ENCODE data around the gene MIA2. TPM values are rescaled to one million over a fixed set of nuclear protein-coding genes. Genes with fewer than 3 reads are reported as not detected.
"Not testable (repeated sequence)": the region's sequence is repeated elsewhere in the genome, so short reads cannot be mapped to it uniquely, and the experiment has no call there.

Gene MIA2
- total RNA-seq, 1 donor from 2014 or later = 23.5 TPM

DNA sequence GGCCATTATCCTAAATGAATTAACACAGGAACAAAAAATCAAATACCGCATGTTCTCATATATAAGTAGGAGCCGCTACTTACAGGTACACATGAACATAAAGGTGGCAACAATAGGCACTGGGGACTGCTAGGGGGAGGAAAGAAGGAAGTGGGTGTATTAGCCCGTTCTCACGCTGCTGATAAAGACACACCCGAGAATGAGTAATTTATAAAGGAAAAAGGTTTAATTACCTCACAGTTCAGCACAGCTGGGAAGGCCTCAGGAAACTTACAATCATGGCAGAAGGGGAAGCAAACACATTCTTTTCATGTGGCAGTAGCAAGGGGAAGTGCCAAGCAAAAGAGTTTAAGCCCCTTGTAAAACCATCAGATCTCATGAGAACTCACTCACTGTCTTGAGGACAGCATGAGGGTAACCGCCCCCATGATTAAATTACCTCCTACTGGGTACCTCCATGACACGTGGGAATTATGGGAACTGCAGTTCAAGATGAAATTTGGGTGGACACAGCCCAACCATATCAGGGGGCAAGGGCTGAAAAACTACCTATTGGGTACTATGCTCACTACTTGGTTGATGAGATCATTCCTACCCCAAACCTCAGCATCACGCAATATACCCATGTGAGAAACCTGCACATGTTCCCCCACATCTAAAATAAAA, 16.4 kb upstream of the MIA2 start:
- Mint-ChIP-seq H3K36me3 (no peaks in the 10 kb centered on the region), H3K27me3 (no peaks in the 10 kb centered on the region), H3K4me3 (no peak overlapping the region), H3K9me3 (peaks cover 5% of the 10 kb centered on the region), H3K4me1 (ENCODE audit: unreplicated experiment) (peaks cover 5% of the 10 kb centered on the region), H3K27ac (peak overlapping the region; percentile 9)
- TF ChIP-seq CTCF (conservative IDR thresholded peaks at IDR 0.05) = no peak
- no peak for DNase-seq (ENCODE audit: extremely low spot score, unreplicated experiment)

DNA sequence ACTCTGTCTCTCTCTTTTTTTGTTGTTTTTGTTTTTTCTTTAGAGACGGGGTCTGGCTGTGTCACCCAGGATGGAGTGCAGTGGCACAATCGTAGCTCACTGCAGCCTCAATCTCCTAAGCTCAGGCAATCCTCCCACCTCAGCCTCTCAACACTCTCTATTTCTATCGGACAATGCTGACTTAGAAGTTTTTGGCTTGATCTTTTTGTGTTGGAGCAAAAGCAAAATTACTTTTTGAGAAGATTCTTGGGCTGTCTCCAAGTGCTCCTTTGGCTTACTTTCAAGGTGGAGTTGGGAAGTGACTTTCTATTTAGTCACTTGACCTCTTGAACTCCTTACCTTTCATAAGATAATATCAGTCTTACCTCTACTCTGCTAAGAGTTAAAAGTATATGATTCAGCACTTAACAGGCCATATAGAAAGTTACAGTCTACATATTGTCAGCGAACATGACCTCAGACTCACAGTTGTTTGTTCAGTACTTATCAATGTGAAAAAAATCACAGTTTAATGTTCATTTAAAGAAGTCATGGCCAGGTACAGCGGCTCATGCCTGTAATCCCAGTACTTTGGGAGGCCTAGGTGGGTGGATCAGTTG, 15.4 kb upstream of the MIA2 start:
- H3K27ac Mint-ChIP-seq = peak overlapping the region; percentile 29
- no peak for DNase-seq (ENCODE audit: extremely low spot score, unreplicated experiment)
- peaks cover 5% of the 10 kb centered on the region for H3K4me1 Mint-ChIP-seq (ENCODE audit: unreplicated experiment)
- H3K36me3 Mint-ChIP-seq = no peaks in the 10 kb centered on the region
- no peak overlapping the region for H3K4me3 Mint-ChIP-seq
- H3K27me3 Mint-ChIP-seq = no peaks in the 10 kb centered on the region
- peaks cover 5% of the 10 kb centered on the region for H3K9me3 Mint-ChIP-seq
- no peak for TF ChIP-seq CTCF (conservative IDR thresholded peaks at IDR 0.05)

GRCh38 chr14:39219075-39219499, 14.6 kb upstream of the MIA2 start:
- H3K27ac Mint-ChIP-seq = no peak overlapping the region
- H3K36me3 Mint-ChIP-seq = no peaks in the 10 kb centered on the region
- H3K4me3 Mint-ChIP-seq = no peak overlapping the region
- no peaks in the 10 kb centered on the region for H3K27me3 Mint-ChIP-seq
- peaks cover 5% of the 10 kb centered on the region for H3K9me3 Mint-ChIP-seq
- no peak for TF ChIP-seq CTCF (conservative IDR thresholded peaks at IDR 0.05)
- DNase-seq (ENCODE audit: extremely low spot score, unreplicated experiment) = no peak
- peaks cover 5% of the 10 kb centered on the region for H3K4me1 Mint-ChIP-seq (ENCODE audit: unreplicated experiment)

DNA sequence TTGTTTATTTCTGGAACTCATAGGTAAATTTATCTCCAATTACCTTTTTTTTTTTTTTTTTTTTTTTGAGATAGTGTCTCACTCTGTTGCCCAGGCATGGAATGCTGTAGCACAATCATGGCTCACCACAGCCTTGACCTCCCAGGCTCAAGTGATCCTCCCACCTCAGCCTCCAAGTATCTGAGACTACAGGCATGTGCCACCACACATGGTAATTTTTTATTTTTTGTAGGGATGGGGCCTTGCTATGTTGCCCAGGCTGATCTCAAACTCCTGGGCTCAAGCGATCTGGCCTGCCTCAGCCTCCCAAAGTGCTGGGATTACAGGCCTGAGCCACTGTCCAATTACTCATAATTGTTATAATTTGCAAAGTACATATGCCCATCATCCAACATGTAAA, 13.2 kb upstream of the MIA2 start:
- not testable (repeated sequence) for H3K27ac Mint-ChIP-seq; H3K9me3 Mint-ChIP-seq; H3K4me1 Mint-ChIP-seq (ENCODE audit: unreplicated experiment); DNase-seq (ENCODE audit: extremely low spot score, unreplicated experiment); H3K4me3 Mint-ChIP-seq; H3K36me3 Mint-ChIP-seq; H3K27me3 Mint-ChIP-seq

DNA sequence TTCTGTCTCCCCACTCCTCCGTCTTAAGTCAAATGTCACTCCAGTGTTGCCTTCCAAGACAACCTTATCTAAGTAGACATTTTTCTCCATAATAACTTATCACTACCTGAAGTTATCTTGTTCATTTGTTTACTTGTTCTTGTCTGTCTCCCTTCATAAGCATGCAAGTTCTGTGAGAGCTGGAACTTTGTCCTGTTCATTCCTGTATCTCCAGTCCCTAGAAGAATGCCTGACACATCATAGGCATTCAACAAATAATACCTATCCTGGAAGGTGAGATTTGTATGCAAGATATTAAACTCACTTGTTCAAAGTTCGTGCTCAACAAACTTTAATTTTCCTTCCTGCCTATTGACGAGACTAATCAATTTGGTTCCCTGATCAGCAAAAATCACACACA, 5.7 kb upstream of the MIA2 start:
- Mint-ChIP-seq H3K4me3 (no peak overlapping the region), H3K27me3 (no peaks in the 10 kb centered on the region), H3K27ac (no peak overlapping the region), H3K36me3 (no peaks in the 10 kb centered on the region), H3K4me1 (ENCODE audit: unreplicated experiment) (no peaks in the 10 kb centered on the region), H3K9me3 (no peaks in the 10 kb centered on the region)
- no peak for TF ChIP-seq CTCF (conservative IDR thresholded peaks at IDR 0.05)
- DNase-seq (ENCODE audit: extremely low spot score, unreplicated experiment) = no peak

GRCh38 chr14:39228509-39229221, 5.0 kb upstream of the MIA2 start:
- H3K9me3 Mint-ChIP-seq = no peaks in the 10 kb centered on the region
- no peak overlapping the region for H3K27ac Mint-ChIP-seq
- no peak for DNase-seq (ENCODE audit: extremely low spot score, unreplicated experiment)
- no peaks in the 10 kb centered on the region for H3K27me3 Mint-ChIP-seq
- H3K4me3 Mint-ChIP-seq = no peak overlapping the region
- no peak for TF ChIP-seq CTCF (conservative IDR thresholded peaks at IDR 0.05)
- H3K36me3 Mint-ChIP-seq = no peaks in the 10 kb centered on the region
- H3K4me1 Mint-ChIP-seq (ENCODE audit: unreplicated experiment) = no peaks in the 10 kb centered on the region

Data from type B pancreatic cell (in vitro differentiated cells).